Left kidney (tissue), 2 donors: Measurements from ENCODE around the gene ADAMTS16. TPM values are rescaled to one million over a fixed set of nuclear protein-coding genes. Genes with fewer than 3 reads are reported as not detected.
A peak's percentile ranks its signal among the peaks of the same experiment; 100 is the strongest.

ENCODE experiments used
- DNase-seq: peaks from one replicate; pipeline ENCODE4 v3.0.0-alpha.2; 2013
- polyA plus RNA-seq: library from polyadenylated mRNA; unstranded; fragments of 120-200 nt; gene quantifications from one replicate; pipeline ENCODE4 v1.2.1, GENCODE V29; 2013; ENCODE audit not compliant: insufficient read length

Gene ADAMTS16
- polyA plus RNA-seq, 1 donor: 72.4 TPM

DNA sequence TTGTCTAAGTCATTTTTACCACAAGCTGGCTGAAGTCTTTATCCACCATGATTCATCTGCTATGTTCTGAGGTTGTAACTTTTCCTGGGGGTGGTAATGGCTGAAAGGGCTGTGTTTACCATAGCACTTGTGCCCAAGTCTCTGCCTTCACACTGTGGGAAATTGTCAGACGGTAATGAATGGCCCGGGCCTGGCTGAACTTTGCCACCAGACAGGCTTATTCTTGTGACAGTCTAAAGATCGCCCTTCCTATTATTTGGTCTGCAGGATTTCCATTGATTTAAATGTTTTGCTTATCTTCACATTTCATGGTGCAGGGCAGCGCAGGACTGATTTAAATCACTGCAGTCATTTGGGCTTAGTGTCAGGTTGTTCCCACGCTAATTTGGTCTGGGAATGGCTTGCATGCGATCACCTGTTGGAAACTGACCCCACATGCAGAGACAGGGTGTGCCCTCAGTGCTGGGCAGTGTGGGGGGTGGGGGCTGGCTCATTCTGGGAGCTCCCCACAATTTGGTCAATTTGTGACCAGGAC is 173.0 kb downstream of the ADAMTS16 start:
- no peak for DNase-seq

GRCh38 chr5:5314166-5314565 is 174.0 kb downstream of the ADAMTS16 start:
- DNase-seq: no peak

- no peak for DNase-seq
These were observed 174.5 kb downstream of the ADAMTS16 start for GRCh38 chr5:5314626-5315025.

GRCh38 chr5:5315068-5315980 is 175.2 kb downstream of the ADAMTS16 start:
- no peak for DNase-seq

DNA sequence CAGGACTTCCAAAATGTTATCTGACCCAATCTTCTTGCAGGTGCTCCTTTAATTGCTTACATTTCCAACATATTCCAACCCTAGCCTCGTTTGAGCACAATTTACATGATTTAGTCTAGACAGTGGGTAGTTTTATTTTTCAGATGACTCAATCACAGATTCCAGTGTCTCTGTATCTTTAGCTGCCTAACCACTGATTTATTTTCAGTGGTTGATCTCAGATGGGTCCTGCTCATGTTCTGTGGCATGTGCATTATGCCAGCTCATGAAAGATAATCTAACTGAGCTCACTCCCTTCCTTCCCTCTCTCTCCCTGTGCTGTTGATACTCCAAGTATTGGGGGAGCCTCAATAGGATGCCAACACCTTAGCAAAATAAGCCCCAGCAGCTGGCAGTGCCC is 176.2 kb downstream of the ADAMTS16 start:
- no peak for DNase-seq

DNA sequence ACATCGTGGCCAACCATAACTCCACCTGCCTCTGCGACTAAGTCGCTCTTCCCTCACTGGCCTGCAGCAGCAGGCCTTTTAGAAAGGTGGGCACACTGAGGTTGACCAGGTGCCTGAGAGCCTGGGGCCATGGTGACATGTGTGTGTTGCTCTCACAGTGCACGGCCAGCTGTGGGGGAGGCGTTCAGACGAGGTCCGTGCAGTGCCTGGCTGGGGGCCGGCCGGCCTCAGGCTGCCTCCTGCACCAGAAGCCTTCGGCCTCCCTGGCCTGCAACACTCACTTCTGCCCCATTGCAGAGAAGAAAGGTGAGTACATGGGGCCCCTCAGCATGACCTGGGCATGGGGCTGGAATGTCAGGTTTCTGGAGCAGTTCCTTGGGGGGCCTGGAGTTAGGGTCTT is 177.8 kb downstream of the ADAMTS16 start:
- DNase-seq: no peak

- no peak for DNase-seq
These were observed 178.5 kb downstream of the ADAMTS16 start for GRCh38 chr5:5318426-5319190.

DNA sequence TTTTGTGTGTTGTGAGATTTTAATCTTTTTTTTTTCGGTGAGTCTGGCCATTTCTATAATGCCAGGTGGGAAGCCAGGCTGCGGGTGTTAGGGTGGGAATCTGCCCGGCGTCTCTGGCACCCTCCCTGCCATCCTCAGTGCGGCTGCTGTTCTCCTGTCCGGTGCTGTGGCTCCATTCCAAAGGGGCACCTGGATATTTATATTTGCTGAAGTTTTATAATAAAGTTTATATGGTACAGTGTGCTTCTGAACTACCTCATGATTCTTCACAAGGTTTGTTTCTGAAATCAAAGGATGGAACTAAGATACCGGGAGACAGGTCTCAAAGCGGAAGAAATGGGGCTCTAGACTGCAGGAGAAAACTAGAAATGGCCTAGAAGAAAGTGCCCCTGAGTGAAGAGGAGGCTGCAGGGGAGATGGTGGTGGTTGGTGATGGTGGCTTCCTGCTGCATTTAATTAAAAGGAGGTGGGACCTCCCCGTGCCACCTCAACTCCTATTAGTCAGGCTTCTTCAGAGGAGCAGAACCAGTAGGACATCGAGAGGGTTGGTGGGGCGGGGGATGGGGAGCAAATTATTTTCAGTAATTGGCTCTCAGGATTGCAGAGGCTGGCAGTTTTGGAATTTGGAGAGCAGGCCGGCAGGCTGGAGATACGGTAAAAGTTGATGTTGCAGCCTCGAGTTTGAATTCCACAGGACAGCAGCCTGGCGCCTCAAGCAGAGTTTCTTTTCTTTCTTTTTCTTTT is 180.1 kb downstream of the ADAMTS16 start:
- no peak for DNase-seq

DNA sequence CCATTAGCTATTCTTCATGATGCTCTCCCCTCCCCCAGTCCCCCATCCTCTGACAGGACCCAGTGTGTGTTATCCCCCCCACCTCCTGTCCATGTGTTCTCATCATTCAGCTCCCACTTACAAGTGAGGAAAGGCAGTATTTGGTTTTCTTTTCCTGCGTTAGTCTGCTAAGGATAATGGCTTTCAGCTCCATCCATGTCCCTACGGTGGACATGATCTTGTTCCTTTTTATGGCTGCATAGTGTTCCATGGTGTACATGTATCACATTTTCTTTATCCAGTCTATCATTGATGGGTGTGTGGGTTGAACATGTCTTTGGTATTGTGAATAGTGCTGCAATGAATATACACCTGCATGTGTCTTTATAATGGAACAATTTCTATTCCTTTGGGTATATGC is 181.0 kb downstream of the ADAMTS16 start:
- no peak for DNase-seq

GRCh38 chr5:5323551-5323950 is 183.4 kb downstream of the ADAMTS16 start:
- no peak for DNase-seq

- DNase-seq: no peak
These were observed 186.1 kb downstream of the ADAMTS16 start for GRCh38 chr5:5326115-5326758.

GRCh38 chr5:5327126-5327525 is 187.0 kb downstream of the ADAMTS16 start:
- DNase-seq: no peak

GRCh38 chr5:5330728-5331452 is 190.8 kb downstream of the ADAMTS16 start:
- DNase-seq: no peak

DNA sequence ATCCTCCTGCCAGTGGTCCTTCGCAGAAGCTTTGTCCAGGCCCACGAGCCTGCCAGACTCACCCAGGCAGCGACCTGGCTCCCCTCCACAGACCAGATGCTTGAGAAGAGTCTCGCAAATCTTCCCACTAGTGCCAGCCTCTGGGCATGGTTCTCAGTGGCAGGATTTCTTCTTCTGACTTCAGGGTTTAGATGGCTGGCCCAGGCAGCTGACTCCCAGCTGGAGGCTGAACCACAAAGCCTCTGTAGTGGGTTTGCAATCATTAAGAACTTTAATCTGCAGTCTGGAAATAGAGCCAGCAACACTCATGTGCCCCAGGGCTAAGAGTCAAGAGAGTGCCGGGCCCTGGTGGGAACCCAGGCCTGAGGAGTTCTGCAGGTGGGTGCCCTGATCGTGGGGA is 191.7 kb downstream of the ADAMTS16 start:
- no peak for DNase-seq

GRCh38 chr5:5332287-5332686 is 192.2 kb downstream of the ADAMTS16 start:
- no peak for DNase-seq

GRCh38 chr5:5335107-5335506 is 195.0 kb downstream of the ADAMTS16 start:
- DNase-seq: no peak

GRCh38 chr5:5335700-5336264 is 195.7 kb downstream of the ADAMTS16 start:
- DNase-seq: no peak

GRCh38 chr5:5339257-5339656 is 199.1 kb downstream of the ADAMTS16 start:
- no peak for DNase-seq

- DNase-seq: peak; percentile 74
These were observed 200.1 kb downstream of the ADAMTS16 start for GRCh38 chr5:5340206-5340729.

- no peak for DNase-seq
These were observed 201.6 kb downstream of the ADAMTS16 start for GRCh38 chr5:5341531-5342292.
